Stimulated activated naive CD4-positive, alpha-beta T cell treated with Interleukin-2 at 50 U/mL for 16 hours (primary cell): ENCODE data around the gene DRAXIN.

ENCODE experiments used
- DNase-seq: peaks from one replicate; lab custom pipeline; 2025; lab: John Stamatoyannopoulos, UW

DRAXIN gene

DNA sequence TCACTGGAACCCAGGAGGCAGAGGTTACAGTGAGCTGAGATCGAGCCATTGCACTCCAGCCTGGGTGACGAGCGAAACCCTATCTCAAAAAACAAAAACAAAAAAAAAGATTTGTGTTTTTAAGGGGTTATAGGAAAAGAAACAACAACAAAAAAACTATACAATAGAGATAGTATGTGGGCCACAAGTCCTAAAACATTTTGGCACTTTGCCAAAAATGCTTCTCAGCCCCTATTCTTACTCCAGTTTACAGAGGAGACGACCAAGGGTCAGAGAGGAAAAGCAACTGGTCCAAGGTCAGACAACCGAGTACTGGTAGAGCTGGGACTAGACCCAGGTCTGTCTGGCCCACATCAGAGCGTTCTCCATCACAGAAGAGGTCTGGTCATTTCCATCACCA is 33.9 kb upstream of the DRAXIN start:
- DNase-seq = no peak

DNA sequence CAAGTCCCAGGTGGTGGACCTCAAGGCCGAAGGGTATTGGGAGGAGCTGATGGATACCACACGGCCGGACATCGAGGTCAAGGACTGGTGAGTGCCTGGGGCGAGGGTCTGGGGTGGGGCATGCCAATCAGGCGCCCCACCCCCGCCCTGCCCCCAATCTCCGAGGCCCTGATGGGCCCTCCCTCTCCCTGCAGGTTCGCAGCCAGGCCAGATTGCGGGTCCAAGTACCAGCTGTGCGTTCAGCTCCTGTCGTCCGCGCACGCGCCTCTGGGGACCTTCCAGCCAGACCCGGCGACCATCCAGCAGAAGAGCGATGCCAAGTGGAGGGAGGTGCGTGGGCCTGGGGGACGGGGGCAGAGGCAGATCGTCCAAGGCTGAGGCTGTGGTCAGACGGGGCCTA is 33.0 kb upstream of the DRAXIN start:
- no peak for DNase-seq

DNA sequence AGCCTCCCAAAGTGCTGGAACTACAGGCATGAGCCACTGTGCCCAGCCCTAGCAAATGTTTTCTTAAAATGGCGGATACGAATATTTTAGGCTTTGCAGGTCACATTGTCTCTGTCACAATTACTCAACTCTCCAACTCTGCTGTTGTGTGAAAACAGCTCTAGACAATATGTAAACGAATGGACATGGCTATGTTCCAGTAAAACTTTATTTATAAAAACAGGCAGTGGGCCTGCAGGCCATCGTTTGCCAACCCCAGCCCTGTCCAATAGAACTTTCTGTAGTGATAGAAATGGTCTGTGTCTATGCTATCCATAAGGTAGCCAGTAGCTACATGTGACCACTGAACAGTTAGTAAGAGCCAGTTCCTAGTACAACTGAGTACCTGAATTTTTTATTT is 31.8 kb upstream of the DRAXIN start:
- DNase-seq = no peak

DNA sequence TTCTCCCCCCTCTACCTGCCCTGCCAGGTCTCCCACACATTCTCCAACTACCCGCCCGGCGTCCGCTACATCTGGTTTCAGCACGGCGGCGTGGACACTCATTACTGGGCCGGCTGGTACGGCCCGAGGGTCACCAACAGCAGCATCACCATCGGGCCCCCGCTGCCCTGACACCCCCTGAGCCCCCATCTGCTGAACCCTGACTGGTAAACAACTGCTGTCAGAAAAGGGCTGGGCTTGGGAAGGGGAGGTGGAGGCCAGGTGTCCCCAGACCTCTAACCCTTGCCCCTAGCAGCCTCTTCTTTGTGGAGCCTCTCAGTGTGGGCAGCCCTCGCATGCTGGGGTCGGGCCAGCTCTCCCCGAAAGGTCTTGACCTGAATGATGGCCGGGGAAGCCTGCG is 30.4 kb upstream of the DRAXIN start:
- DNase-seq = no peak

DNA sequence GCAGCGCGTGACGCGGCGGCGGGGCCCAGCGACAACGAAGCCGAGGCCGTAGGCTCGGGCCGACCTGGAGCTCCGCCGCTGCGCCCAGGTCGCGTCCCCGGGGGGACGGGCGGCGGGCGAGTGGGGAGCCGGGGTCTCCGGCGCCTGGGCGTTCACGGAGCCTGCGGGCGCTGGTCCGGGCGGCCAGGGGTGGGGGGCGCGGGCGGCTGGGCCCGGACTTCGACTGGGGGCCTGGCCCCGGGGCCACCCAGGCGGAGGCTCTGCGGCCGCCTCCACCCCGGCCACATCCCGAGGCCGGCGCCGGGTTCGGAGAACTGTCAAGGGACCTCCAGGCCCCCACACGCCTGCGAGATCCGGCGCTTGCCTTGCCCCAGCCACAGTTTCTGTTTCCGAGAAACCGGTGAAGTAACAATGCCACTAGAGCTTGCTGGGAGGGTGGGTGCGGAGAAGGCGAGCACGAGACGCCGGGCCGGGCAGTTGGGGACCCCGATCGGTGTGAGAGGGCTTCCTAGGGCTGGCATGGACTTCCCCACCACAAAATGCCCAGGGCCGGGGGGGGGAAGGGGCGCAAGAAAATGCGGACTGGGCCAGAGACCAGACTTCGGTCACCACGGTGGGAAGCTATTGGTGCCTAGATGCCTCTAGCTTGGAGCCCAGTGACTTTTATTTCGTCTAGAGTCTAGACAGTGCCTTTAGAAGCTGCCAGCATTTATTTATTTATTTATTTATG is 27.0 kb upstream of the DRAXIN start:
- peak; percentile 51 for DNase-seq

DNA sequence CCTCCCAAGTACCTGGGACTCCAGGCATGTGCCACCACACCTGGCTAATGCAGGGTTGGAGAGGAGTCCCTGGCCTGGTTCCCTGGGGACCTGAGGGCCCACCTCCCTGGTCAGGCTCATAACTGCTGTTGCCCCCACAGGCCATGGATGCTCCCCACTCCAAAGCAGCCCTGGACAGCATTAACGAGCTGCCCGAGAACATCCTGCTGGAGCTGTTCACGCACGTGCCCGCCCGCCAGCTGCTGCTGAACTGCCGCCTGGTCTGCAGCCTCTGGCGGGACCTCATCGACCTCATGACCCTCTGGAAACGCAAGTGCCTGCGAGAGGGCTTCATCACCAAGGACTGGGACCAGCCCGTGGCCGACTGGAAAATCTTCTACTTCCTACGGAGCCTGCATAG is 23.0 kb upstream of the DRAXIN start:
- DNase-seq = no peak

DNA sequence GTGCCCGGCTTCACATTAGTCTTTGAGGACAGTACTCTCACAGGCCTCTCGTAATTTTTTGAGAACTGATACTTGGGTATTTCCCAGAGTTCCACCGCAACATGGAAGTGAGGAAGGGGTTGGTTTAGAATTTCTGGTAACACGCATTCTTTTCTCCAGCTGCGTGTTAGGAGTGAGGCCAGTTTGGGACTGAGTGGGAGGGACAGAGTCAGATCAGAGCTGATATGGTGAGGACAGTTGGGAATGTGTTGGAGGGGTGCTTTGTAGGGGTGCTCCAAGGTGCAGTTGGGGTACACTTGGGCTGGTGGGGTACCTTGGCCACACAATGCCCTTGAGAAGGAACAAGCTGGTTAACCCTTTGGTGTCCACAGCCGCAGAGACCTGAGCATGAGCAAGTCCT is 20.8 kb upstream of the DRAXIN start:
- DNase-seq = no peak

DNA sequence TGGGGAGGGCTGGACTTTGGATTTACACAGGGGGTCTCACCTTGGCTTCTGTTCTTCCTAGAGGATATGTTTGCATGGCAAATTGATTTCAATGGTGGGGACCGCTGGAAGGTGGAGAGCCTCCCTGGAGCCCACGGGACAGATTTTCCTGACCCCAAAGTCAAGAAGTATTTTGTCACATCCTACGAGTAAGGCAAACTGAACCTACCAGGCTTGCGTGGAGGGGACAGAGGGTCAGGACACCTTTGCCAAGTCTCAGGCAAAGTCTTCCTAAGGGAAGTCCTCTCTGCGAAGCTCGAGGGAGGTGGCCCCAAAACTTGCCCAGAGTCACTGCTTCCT is 20.3 kb upstream of the DRAXIN start:
- DNase-seq = no peak

DNA sequence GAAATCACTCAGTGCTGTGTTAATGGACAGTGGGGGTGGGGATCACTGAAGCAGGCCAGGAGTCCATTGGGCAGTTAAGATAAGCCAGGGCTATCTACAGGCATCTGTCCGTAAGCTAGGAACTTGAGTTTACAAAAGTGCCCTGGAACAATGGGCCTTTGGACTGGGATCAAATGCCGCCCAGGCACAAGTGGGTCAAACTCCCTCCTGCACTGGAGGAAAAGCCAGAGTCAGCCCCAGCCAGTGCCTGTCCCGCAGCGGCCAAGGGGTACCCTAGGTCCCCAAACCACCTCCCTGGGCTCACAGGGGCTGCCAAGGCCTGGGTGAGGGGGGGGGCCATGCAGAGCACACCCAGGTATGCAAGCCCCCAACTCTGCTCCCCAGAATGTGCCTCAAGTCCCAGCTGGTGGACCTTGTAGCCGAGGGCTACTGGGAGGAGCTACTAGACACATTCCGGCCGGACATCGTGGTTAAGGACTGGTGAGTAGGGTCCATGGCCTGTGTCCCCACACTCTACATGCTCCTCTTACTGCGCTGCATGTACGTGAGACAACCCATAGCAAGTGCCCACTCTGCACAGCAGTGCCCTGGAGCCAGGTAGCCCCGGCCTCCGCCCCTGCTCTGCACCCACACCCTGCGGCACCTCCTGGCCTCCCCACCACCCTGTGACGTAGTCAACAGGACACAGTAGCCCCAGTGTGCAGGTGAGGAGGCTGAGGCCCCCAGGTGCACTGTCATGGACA is 19.8 kb upstream of the DRAXIN start:
- DNase-seq = no peak

DNA sequence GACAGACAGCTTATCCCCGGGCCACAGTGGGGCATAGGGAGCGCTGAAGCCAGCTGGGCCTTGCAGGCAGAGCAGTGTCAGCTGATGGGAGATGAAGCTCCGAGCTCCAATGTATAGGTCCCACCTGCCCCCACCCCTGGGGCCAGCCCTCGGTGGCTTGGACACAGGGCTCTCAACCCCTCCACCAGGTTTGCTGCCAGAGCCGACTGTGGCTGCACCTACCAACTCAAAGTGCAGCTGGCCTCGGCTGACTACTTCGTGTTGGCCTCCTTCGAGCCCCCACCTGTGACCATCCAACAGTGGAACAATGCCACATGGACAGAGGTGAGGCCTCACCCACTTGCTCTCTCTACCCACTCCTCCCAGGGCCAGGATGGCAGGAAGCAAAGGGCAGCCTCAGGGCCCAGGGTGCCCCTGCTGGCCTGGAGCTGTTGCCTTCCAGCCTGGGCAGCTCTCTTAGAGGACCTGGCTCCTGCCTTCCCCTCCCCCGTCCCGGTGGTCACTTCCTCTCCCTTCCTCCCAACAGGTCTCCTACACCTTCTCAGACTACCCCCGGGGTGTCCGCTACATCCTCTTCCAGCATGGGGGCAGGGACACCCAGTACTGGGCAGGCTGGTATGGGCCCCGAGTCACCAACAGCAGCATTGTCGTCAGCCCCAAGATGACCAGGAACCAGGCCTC is 18.3 kb upstream of the DRAXIN start:
- no peak for DNase-seq

DNA sequence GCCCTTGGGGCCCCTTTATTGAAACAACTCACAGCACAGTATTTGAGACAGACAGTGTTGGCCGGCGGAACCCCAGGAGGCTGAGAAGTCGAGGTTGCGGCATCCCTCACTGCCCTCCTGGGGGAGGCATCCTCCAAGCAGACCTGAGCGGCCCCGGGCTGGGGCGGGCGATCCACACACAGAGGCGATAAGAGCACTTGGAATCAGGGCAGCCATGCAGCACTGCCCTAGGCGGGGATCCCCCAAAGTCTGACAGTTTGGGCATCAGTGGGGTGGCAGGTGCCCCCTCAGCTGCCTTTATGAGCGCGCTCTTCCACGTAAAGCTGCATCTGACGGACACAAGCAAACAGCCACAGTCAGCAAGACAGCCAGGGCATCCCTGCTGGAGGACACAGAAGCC is 17.0 kb upstream of the DRAXIN start:
- no peak for DNase-seq

DNA sequence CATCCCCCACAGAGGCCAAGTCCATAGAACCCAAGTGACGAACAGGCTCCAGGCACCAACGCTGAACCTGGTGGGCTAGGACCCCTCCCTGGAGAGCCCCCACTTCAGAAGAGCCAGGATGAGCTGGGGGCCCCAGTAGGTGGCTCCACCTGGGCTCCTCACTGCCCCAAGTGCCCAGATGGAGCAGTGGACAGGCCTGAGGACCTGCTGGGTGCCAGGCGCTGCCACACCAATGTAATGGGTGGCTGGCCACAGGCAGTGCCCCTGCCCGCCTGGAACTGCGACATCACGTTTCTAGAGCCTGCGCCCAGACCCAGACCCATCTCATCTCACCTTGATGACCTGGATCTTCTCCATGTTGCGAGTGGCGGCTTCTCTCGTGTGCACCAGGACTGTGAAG is 16.2 kb upstream of the DRAXIN start:
- DNase-seq = no peak

DNA sequence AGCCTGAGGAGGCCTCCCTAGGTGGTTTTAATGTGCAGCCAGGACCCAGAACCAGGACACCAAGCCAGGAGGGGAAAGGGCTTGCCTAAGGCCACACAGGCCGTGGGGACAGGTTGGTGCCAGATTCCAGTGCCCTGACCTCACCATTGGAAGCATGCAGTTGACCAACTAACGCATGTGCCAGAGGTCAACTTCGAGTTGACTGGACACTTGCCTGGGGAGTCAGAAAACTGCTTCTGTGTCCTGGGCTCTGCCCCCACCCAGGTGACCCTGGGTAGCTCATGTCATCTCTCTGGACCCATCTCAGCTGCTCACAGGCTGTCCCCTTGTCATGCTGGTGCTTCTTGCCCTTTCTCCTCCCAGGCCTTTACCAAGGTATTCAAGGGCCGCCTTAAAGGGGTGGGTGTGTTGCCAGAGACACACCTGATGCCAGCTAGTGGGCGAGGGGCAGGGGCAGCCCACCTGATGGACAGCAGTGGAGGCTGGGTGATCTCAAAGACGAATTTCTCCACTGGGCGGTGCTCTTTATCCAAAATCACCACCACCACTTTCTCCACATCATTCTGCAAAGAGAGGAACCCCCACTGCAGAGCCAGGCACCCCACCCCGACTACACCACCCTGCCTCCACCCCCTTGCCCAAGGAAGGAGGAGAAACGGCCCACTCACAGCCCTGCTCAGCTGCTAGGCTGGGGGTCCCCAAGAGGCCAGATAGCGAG is 15.0 kb upstream of the DRAXIN start:
- no peak for DNase-seq

DNA sequence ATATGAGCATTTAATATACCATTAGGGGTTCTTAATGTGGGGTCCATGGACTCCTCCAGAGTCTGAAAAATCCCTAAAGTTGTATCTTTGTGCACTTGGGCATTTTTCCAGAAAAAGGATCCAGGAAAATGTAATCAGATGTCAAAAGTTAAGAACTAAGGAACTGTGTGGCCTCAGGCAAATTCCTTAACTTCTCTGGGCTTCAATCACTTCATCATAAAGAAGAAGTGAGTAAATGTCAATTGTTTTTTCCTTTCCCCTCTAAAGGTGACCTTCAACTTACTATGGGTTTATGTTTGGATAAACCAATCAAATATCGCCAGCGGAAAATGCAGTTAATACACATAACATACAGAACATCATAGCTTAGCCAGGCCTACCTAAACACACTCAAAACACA is 13.1 kb upstream of the DRAXIN start:
- no peak for DNase-seq

DNA sequence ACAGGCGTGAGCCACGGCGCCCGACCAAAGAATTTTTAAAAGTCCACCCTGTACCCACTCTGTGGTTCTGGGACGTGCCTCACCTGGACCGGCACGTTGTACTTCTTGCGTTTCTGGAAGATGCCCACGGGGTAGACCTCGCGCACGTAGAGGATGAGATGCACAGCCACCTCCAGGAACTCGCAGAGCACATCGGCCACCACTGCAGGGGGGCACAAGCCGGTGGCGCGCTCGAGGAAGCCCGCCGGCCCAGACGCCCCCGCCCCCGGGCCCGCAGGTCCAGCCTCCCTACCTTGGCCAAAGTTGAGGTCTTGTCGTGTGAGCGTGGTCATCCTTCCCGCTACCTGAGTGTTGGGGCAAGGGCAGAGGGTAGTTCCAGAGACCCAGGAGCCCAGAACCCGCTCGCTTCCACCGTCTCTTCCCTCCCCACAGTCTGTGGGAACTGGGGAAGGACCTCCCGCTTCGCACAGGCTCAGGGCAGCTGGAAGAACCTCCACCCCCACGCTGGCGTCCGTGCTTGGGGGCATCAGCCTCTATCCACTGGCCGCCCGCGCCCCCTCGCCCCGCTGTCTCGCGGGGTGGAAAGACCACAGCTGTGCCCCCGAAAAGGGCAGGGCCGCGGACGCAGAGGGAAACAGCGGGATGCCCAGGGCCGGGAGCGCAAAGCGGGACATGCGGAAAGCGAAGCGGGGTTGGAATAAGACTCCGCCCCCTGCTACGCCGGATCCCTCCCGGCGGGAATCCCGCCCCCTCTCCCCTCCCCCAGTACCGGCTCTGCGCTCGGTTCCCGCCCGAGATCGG is 11.0 kb upstream of the DRAXIN start:
- DNase-seq = no peak

DNA sequence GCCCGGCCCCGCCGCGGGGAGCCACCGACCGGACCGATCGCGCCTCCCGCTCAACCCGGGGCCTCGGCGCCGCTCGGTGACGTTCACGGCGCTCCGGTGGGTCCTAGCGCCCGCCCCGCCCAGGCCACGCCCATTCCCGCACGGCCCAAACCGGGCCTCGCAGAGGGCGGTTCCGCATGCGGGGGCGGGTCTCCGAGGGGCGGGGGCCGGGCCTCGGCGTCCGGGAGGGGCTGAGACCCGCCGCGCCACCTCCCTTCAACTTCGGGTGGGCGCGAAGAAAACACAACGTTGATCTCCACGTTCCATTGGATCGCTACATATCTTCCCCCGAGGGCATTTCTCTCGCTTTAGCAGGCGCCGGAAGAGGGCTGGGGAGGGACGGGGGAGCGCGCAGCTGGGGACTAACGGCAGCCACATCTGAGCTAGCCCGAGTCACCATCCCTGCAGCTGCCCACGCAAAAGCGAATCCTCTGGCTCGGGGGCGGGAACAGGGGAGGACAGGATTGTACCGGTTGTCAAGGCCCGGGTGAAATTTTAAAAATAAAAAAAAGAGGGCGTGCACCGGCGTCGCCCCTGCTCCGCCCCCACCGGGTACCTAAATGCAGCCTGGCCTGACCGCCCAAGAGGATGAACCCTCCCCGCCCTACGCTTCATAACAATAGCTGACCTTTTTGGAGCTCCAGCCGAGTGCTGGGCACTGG is 10.3 kb upstream of the DRAXIN start, which contains the start of gene MAD2L2:
Gene MAD2L2, minus strand, starts transcription at position 78 of the 701 bp plus-strand sequence. CDS start 547 bp downstream, outside the sequence.
- DNase-seq = peak; percentile 88

DNA sequence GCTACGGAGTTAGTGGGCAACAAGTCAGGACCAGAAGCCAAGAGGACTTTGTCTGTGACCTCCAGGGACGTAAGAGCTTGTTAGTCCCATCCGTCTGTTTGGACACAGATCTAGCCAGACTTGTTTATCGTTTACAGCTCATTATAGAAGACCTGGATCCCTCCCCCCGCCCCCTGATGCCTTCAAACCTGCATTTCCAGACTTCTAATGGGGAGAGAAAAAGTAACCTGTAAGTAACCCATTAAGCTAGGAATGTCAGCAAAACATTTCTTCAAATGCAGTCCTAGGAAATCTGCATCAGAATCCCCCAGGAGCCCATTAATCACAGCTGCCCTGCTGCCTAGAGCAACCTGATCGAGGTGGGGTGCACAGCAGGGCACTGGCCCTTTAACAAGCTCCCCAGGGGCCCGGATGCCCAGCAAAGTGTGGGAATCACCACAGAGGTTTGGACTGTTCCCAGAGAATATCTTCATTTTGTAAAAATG is 9.2 kb upstream of the DRAXIN start:
- no peak for DNase-seq

DNA sequence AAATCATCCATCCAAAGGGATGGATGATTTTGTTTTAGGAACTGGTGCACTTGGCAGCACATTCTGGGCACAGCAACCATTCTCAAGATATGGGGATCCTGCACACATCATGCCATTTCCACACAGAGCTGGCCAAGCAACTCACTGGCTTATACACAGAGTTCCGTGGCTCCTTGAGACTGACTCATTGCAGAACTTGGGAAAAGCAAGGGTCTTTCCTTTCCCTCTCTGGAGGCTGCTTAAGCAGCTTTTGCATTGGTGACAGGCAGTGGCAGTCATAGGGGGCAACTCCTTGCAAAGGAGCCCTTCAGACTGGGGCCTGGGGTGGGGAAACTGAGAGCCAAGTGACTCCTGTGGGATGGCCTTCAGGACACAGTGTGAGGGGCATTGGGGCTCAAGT is 8.7 kb upstream of the DRAXIN start:
- DNase-seq = no peak

DNA sequence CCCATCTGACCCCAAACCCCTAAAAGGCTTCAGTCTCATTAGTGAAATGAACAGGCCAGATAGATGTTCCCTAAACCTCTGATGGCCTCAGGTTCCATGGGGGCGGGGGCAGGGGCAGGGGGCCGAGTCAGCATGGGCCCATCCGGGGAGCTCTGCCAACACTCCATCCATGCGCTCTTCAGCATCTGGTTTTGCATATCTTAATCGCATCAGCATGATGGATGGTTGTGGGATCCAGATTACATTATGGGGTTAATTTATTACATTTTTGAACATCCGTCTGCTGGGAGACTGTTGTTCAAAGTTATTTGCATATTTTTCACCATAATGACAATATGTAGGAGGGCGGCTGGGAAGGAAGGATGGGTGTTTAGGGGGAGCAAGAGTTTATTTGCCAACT is 7.4 kb upstream of the DRAXIN start:
- DNase-seq = no peak

DNA sequence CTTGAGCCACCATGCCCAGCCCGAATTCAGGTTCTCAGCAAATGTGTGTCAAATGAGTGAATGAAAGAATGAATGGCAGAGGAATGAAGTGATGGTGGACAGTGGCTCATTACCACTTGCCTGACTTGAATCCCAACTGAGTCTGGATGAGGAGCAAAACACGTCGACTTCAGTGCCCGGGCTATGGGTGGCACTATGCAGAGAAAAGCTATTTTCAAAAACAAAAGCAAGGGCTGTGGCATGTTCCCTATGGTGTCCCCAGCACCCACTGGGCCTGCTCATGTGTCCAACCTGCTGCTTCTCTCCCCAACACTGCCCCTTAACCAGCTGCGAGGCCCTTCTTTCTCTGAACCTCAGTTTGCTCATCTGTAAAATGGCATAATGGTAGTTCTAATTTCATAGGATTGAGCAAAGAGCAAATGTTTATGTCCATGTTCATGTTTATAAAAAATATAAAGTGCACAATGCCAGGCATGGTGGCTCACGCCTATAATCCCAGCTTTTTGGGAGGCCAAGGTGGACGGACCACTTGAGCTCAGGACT is 6.2 kb upstream of the DRAXIN start:
- DNase-seq = no peak

DNA sequence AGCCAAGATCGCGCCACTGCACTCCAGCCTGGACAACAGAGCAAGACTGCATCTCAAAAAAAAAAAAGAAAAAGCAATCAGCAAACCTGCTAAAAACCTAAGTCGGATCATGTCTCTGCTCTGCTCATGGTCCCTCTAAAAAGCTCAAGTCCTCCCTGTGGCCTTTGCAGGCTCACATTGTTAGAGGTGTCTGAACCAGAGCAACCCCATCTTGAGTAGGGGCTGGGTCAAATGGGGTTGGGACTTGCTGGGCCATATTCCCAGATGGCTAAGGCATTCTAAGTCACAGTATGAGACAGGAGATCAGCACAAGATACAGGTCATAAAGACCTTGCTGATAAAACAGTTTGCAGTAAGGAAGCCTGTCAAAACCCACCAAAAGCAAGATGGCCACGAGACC is 3.0 kb upstream of the DRAXIN start:
- DNase-seq = no peak
